HepG2 (cell line): ENCODE results near the gene ZNF292. TPM values are rescaled to one million over a fixed set of nuclear protein-coding genes. Genes with fewer than 3 reads are reported as not detected.

Source experiments
- AHR ChIP-seq: IDR thresholded peaks from 2 replicates; pipeline ENCODE4 v1.6.1; 2018; ENCODE audit warnings: missing genetic modification reagents, missing compliant biosample characterization
- BORCS8-MEF2B ChIP-seq: sonication (generic); formaldehyde crosslinking; IDR thresholded peaks from 2 replicates; pipeline ENCODE4 v1.8.0; 2022; ENCODE audit warnings: mild to moderate bottlenecking, missing genetic modification reagents
- DPF2 ChIP-seq: sonication (generic); formaldehyde crosslinking; IDR thresholded peaks from 2 replicates; pipeline ENCODE4 v1.4.0; 2020; ENCODE audit warnings: mild to moderate bottlenecking, low read depth, missing genetic modification reagents, borderline replicate concordance
- FOXP1 ChIP-seq, 2 experiments: fragments of 450-650 bp in 1 of 2; IDR thresholded peaks; 2 replicates each; pipeline ENCODE4 v1.6.1; 2017 to 2018; ENCODE audit warnings: antibody characterized with exemption in 1 of 2
- GABPA ChIP-seq, 2 experiments: IDR thresholded peaks; 2 replicates each; pipeline ENCODE4 v1.6.1; 2011 to 2016; ENCODE audit warnings: low read depth in 2 of 2, low read length in 1 of 2, missing biosample characterization in 1 of 2, missing genetic modification characterization in 1 of 2
- MAZ ChIP-seq, 2 experiments: sonication (generic) in 1 of 2; formaldehyde crosslinking in 1 of 2; IDR thresholded peaks; 2 replicates each; pipeline versions ENCODE4 v1.5.0 to v1.6.1; 2012 to 2020; ENCODE audit warnings: low read depth in 2 of 2, mild to moderate bottlenecking in 2 of 2, borderline replicate concordance in 1 of 2, improper control_type of control experiment in 1 of 2, low read length in 1 of 2, missing genetic modification reagents in 1 of 2, moderate library complexity in 1 of 2
- SALL1 ChIP-seq: sonication (generic); formaldehyde crosslinking; IDR thresholded peaks from 2 replicates; pipeline ENCODE4 v1.8.0; 2022; ENCODE audit warnings: mild to moderate bottlenecking, missing genetic modification reagents
- SMAD1 ChIP-seq: sonication (generic); formaldehyde crosslinking; IDR thresholded peaks from 2 replicates; pipeline ENCODE4 v1.4.0; 2020; ENCODE audit warnings: missing genetic modification reagents, low read depth, mild to moderate bottlenecking, borderline replicate concordance
- TRIM24 ChIP-seq: sonication (generic); formaldehyde crosslinking; IDR thresholded peaks from 2 replicates; pipeline ENCODE4 v1.8.0; 2022; ENCODE audit warnings: mild to moderate bottlenecking, missing genetic modification reagents
- WIZ ChIP-seq: sonication (generic); formaldehyde crosslinking; IDR thresholded peaks from 2 replicates; pipeline ENCODE4 v1.5.1; 2020; ENCODE audit warnings: mild to moderate bottlenecking, missing genetic modification reagents
- ZNF44 ChIP-seq: sonication (generic); formaldehyde crosslinking; IDR thresholded peaks from 2 replicates; pipeline ENCODE4 v1.5.1; 2020; ENCODE audit warnings: mild to moderate bottlenecking, missing genetic modification reagents
- ZNF646 ChIP-seq: sonication (generic); formaldehyde crosslinking; IDR thresholded peaks from 2 replicates; pipeline ENCODE4 v1.9.0; 2021; ENCODE audit warnings: mild to moderate bottlenecking, missing genetic modification reagents
- ZSCAN22 ChIP-seq: sonication (generic); formaldehyde crosslinking; IDR thresholded peaks from 2 replicates; pipeline ENCODE4 v1.4.0; 2020; ENCODE audit warnings: mild to moderate bottlenecking, missing genetic modification reagents
- polyA plus RNA-seq, 8 experiments: library from polyadenylated mRNA; depleted of rRNA in 3 of 8; stranded (reverse) in 7 of 8; unstranded in 1 of 8; fragments of >200 nt; fragmentation: Illumina TruSeq in 4 of 8; extraction: Trizol in 4 of 8; gene quantifications; 2 replicates each; pipeline versions ENCODE4 v1.2.1 to v1.2.3, GENCODE V29; 2011 to 2016; ENCODE audit warnings: low read depth in 4 of 8, missing spikeins in 1 of 8, mixed read lengths in 1 of 8; ENCODE audit not compliant: insufficient read depth in 1 of 8
- total RNA-seq, 5 experiments: library from RNA; depleted of rRNA; stranded (reverse); fragments of >200 nt; fragmentation: Illumina TruSeq; extraction: Trizol; gene quantifications; 2 replicates each; pipeline ENCODE4 v1.2.3, GENCODE V29; 2016; ENCODE audit warnings: low read depth in 1 of 5
- TF ChIP-seq, protein P1 (sequence below): IDR thresholded peaks from 2 replicates; pipeline ENCODE4 v1.6.1; 2018; ENCODE audit warnings: missing genetic modification reagents, mild to moderate bottlenecking, missing compliant biosample characterization
- TF ChIP-seq, protein P2 (sequence below): sonication (generic); formaldehyde crosslinking; IDR thresholded peaks from 2 replicates; pipeline ENCODE4 v1.9.0; 2021; ENCODE audit warnings: missing genetic modification reagents, mild to moderate bottlenecking, borderline replicate concordance

The ZNF292 gene
- total and polyA plus RNA-seq, 2 of the 13 experiments (the other 11 are each of a cell fraction or from before 2014, with no cell fraction given), result 9.9 to 12.8 TPM

- peak; percentile 43; the same call in 1 of the 2 replicates for TF ChIP-seq WIZ (CRISPR knock-in tag)
- peak; percentile 93 for TF ChIP-seq TRIM24
- TF ChIP-seq, protein P1, sequence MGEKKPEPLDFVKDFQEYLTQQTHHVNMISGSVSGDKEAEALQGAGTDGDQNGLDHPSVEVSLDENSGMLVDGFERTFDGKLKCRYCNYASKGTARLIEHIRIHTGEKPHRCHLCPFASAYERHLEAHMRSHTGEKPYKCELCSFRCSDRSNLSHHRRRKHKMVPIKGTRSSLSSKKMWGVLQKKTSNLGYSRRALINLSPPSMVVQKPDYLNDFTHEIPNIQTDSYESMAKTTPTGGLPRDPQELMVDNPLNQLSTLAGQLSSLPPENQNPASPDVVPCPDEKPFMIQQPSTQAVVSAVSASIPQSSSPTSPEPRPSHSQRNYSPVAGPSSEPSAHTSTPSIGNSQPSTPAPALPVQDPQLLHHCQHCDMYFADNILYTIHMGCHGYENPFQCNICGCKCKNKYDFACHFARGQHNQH (CRISPR knock-in tag), result peak; percentile 97
- peak; percentile 95 for TF ChIP-seq SALL1 (CRISPR knock-in tag)
- no peak for TF ChIP-seq GABPA (IDR thresholded peaks at IDR 0.05; ENCODE audit: low read depth, low read length)
- no peak for TF ChIP-seq GABPA (CRISPR knock-in tag; IDR thresholded peaks at IDR 0.05; ENCODE audit: low read depth)
- TF ChIP-seq MAZ (IDR thresholded peaks at IDR 0.05; ENCODE audit: borderline replicate concordance, low read depth, low read length), result 0 out of 2 replicates have a peak, but pooled peaks have one; percentile 24
- TF ChIP-seq MAZ (CRISPR knock-in tag; IDR thresholded peaks at IDR 0.05; ENCODE audit: low read depth), result peak; percentile 96
- TF ChIP-seq FOXP1 (IDR thresholded peaks at IDR 0.05), result no peak; the same call in 1 of the 2 replicates
- 0 out of 2 replicates have a peak, but pooled peaks have one; percentile 44 for TF ChIP-seq FOXP1 (CRISPR knock-in tag; IDR thresholded peaks at IDR 0.05)
- peak; percentile 96 for TF ChIP-seq ZNF44 (CRISPR knock-in tag)
- TF ChIP-seq, protein P2, sequence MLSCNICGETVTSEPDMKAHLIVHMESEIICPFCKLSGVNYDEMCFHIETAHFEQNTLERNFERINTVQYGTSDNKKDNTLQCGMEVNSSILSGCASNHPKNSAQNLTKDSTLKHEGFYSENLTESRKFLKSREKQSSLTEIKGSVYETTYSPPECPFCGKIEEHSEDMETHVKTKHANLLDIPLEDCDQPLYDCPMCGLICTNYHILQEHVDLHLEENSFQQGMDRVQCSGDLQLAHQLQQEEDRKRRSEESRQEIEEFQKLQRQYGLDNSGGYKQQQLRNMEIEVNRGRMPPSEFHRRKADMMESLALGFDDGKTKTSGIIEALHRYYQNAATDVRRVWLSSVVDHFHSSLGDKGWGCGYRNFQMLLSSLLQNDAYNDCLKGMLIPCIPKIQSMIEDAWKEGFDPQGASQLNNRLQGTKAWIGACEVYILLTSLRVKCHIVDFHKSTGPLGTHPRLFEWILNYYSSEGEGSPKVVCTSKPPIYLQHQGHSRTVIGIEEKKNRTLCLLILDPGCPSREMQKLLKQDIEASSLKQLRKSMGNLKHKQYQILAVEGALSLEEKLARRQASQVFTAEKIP (CRISPR knock-in tag), result no peak
- peak; percentile 67; the same call in 1 of the 2 replicates for TF ChIP-seq SMAD1 (CRISPR knock-in tag)
- TF ChIP-seq ZNF646, result no peak
- TF ChIP-seq BORCS8-MEF2B (CRISPR knock-in tag), result peak; percentile 98
- no peak; the same call in 1 of the 2 replicates for TF ChIP-seq DPF2 (CRISPR knock-in tag)
- peak; percentile 76; the same call in 1 of the 2 replicates for TF ChIP-seq ZSCAN22 (CRISPR knock-in tag)
- peak; percentile 17; the same call in 1 of the 2 replicates for TF ChIP-seq AHR
Measured at GRCh38 chr6:87154993-87155841, at the start of gene ZNF292 (continued).
